Caco-2 (cell line): ENCODE data around the gene LRRC23. TPM values are rescaled to one million over a fixed set of nuclear protein-coding genes. Genes with fewer than 3 reads are reported as not detected.

ENCODE experiments used
- BruUV-seq: library from RNA; stranded (reverse); fragments of 400-500 nt; replicated peaks from 2 replicates; lab custom pipeline; 2021; lab: Mats Ljungman, UMichigan
- CTCF ChIA-PET: fragments of 300-600 bp; sonication (Branson Sonifier 250); formaldehyde crosslinking; loops from one replicate; lab custom pipeline; 2022; ENCODE audit warnings: antibody characterized with exemption; lab: Charles Lee
- POLR2A ChIA-PET: fragments of 300-600 bp; sonication (Branson Sonifier 250); formaldehyde crosslinking; loops from one replicate; lab custom pipeline; 2022; ENCODE audit warnings: antibody characterized with exemption; lab: Charles Lee
- DNase-seq, 2 experiments: peaks; one replicate each; pipeline versions ENCODE4 v3.0.0 to v3.0.0-alpha.2; 2020 to 2022
- H3K27me3 ChIP-seq: replicated peaks from 2 replicates; pipeline ENCODE4 v1.6.0; 2011; ENCODE audit warnings: low read length; ENCODE audit not compliant: control insufficient read depth, insufficient read depth
- H3K36me3 ChIP-seq: 2 replicates; pipeline ENCODE4 v1.5.1; 2011; ENCODE audit warnings: low read length; ENCODE audit not compliant: control insufficient read depth, insufficient read depth
- H3K4me1 ChIP-seq: fragments of 250-450 bp; sonication (Bioruptor Pico); 2 replicates; pipeline ENCODE4 v1.5.1; 2020; ENCODE audit warnings: mild to moderate bottlenecking
- H3K4me3 ChIP-seq: 2 replicates; pipeline ENCODE4 v1.5.1; 2011; ENCODE audit warnings: low read depth, mild to moderate bottlenecking, control low read depth, low read length
- H3K9me3 ChIP-seq: fragments of 250-450 bp; sonication (Bioruptor Pico); 2 replicates; pipeline ENCODE4 v1.5.1; 2020; ENCODE audit warnings: mild to moderate bottlenecking, moderate library complexity
- H3K27ac Mint-ChIP-seq: one replicate; pipeline ENCODE4 v1.8.0; 2022; ENCODE audit warnings: mixed read lengths; ENCODE audit not compliant: unreplicated experiment
- H3K27me3 Mint-ChIP-seq: one replicate; pipeline ENCODE4 v1.8.0; 2022; ENCODE audit warnings: mixed read lengths; ENCODE audit not compliant: insufficient read depth, unreplicated experiment
- H3K36me3 Mint-ChIP-seq: one replicate; pipeline ENCODE4 v1.8.0; 2022; ENCODE audit warnings: mild to moderate bottlenecking, mixed read lengths; ENCODE audit not compliant: insufficient read depth, unreplicated experiment
- H3K4me1 Mint-ChIP-seq: one replicate; pipeline ENCODE4 v1.8.0; 2022; ENCODE audit warnings: low read depth, mixed read lengths; ENCODE audit not compliant: unreplicated experiment
- H3K4me3 Mint-ChIP-seq: one replicate; pipeline ENCODE4 v1.8.0; 2022; ENCODE audit warnings: mild to moderate bottlenecking, moderate library complexity, mixed read lengths; ENCODE audit not compliant: unreplicated experiment
- H3K9me3 Mint-ChIP-seq: one replicate; pipeline ENCODE4 v1.8.0; 2022; ENCODE audit warnings: mixed read lengths; ENCODE audit not compliant: unreplicated experiment
- CTCF ChIP-seq, 2 experiments: fragments of 200-600 bp in 1 of 2; IDR thresholded peaks; 1 replicate in 1 of 2; 2 replicates in 1 of 2; pipeline versions ENCODE4 v1.5.1 to v1.8.0; 2011 to 2022; ENCODE audit warnings: antibody characterized with exemption in 1 of 2, control low read depth in 1 of 2, inconsistent platforms in 1 of 2, low read depth in 1 of 2, low read length in 1 of 2, mild to moderate bottlenecking in 1 of 2, moderate library complexity in 1 of 2; ENCODE audit not compliant: insufficient read depth in 1 of 2, severe bottlenecking in 1 of 2, unreplicated experiment in 1 of 2
- intact Hi-C: fragments of 100-400 bp; cut with micrococcal nuclease; formaldehyde crosslinking; loops from one replicate; pipeline ENCODE4 v1.10.0; 2022; ENCODE audit not compliant: unreplicated experiment
- total RNA-seq: library from RNA; stranded (reverse); gene quantifications from 2 replicates; pipeline ENCODE4 v1.2.3, GENCODE V29; 2022

Gene LRRC23
- total RNA-seq, 1 experiment from 2014 or later, result 8.6 TPM

GRCh38 chr12:6914947-6915788 is 10.5 kb downstream of the LRRC23 start:
- BruUV-seq, result TSS peak; percentile 26
- ChIA-PET POLR2A (interaction anchor here (1.3 kb wide), 1 partner anchor 24 kb away, joined by 4 read pairs; no protein-coding TSS in a partner anchor), CTCF (interaction anchor here (0.6 to 1.8 kb wide), 5 partner anchors 23 to 194 kb away, joined by 3 to 7 read pairs (median 4); partner anchors contain the start of genes C1RL, C1S and TPI1)
- Histone ChIP-seq H3K27me3 (no peaks in the 10 kb centered on the region), H3K9me3 (no peaks in the 10 kb centered on the region), H3K4me3 (peak overlapping the region; percentile 69), H3K4me1 (peaks cover 14% of the 10 kb centered on the region), H3K36me3 (peaks cover 1% of the 10 kb centered on the region)
- no peak overlapping the region for H3K27ac Mint-ChIP-seq
- no peaks in the 10 kb centered on the region for H3K27me3 Mint-ChIP-seq
- peak overlapping the region; percentile 96 for H3K4me3 Mint-ChIP-seq
- no peak for TF ChIP-seq CTCF (IDR thresholded peaks at IDR 0.05; ENCODE audit: insufficient read depth in 1 of 2, low read depth in 1 of 2, low read length in 1 of 2, severe bottlenecking in 1 of 2, unreplicated experiment in 1 of 2)
- peaks cover 7% of the 10 kb centered on the region for H3K36me3 Mint-ChIP-seq
- peaks cover 9% of the 10 kb centered on the region for H3K4me1 Mint-ChIP-seq
- intact Hi-C loops, result loop anchor here (1.0 kb wide), 1 partner anchor 11 kb away; the partner anchor contains the start of gene LRRC23
- no peaks in the 10 kb centered on the region for H3K9me3 Mint-ChIP-seq
- no peak for DNase-seq

- peaks cover 14% of the 10 kb centered on the region for H3K4me1 ChIP-seq
- H3K36me3 Mint-ChIP-seq, result peaks cover 7% of the 10 kb centered on the region
- TF ChIP-seq CTCF (IDR thresholded peaks at IDR 0.05; ENCODE audit: insufficient read depth in 1 of 2, low read depth in 1 of 2, low read length in 1 of 2, severe bottlenecking in 1 of 2, unreplicated experiment in 1 of 2), result no peak
- no peaks in the 10 kb centered on the region for H3K9me3 Mint-ChIP-seq
- DNase-seq, result no peak
- BruUV-seq, result no TSS peak
- H3K27ac Mint-ChIP-seq, result no peak overlapping the region
- peaks cover 1% of the 10 kb centered on the region for H3K36me3 ChIP-seq
- intact Hi-C loops, result no loop called here
- H3K9me3 ChIP-seq, result no peaks in the 10 kb centered on the region
- no peaks in the 10 kb centered on the region for H3K27me3 Mint-ChIP-seq
- peak overlapping the region; percentile 96 for H3K4me3 Mint-ChIP-seq
- H3K27me3 ChIP-seq, result no peaks in the 10 kb centered on the region
- ChIA-PET CTCF (interaction anchor here (0.6 kb wide), 2 partner anchors 16 to 705 kb away, joined by 3 to 5 read pairs; no protein-coding TSS in a partner anchor), POLR2A (no interaction called here)
- peaks cover 9% of the 10 kb centered on the region for H3K4me1 Mint-ChIP-seq
- H3K4me3 ChIP-seq, result no peak overlapping the region
Measured at GRCh38 chr12:6915789-6916285, 11.2 kb downstream of the LRRC23 start.

GRCh38 chr12:6916426-6917200 is 12.0 kb downstream of the LRRC23 start:
- Histone ChIP-seq H3K36me3 (peaks cover 1% of the 10 kb centered on the region), H3K27me3 (no peaks in the 10 kb centered on the region), H3K4me1 (peaks cover 14% of the 10 kb centered on the region), H3K9me3 (no peaks in the 10 kb centered on the region), H3K4me3 (no peak overlapping the region)
- POLR2A ChIA-PET, result interaction anchor here (1.3 kb wide), 1 partner anchor 27 kb away, joined by 4 read pairs; the partner anchor contains the start of genes C12orf57 and RNU7-1
- TF ChIP-seq CTCF (IDR thresholded peaks at IDR 0.05; ENCODE audit: insufficient read depth in 1 of 2, low read depth in 1 of 2, low read length in 1 of 2, severe bottlenecking in 1 of 2, unreplicated experiment in 1 of 2), result no peak
- Mint-ChIP-seq H3K9me3 (no peaks in the 10 kb centered on the region), H3K36me3 (peaks cover 7% of the 10 kb centered on the region), H3K27ac (no peak overlapping the region), H3K4me1 (peaks cover 9% of the 10 kb centered on the region), H3K27me3 (no peaks in the 10 kb centered on the region), H3K4me3 (no peak overlapping the region)
- no peak for DNase-seq
- intact Hi-C loops, result no loop called here
- BruUV-seq, result TSS peak; percentile 18
- CTCF ChIA-PET, result interaction anchor here (0.6 to 1.7 kb wide), 3 partner anchors 15 to 706 kb away, joined by 3 to 5 read pairs (median 5); no protein-coding TSS in a partner anchor
